GM12874 (cell line): ENCODE data around the gene TMEM126A.

Source experiments
- TF ChIP-seq, protein P1 (sequence below): IDR thresholded peaks from 2 replicates; pipeline ENCODE4 v1.5.1; 2011; ENCODE audit warnings: low read depth, mild to moderate bottlenecking, control low read depth, low read length, moderate library complexity; ENCODE audit not compliant: insufficient read depth

TMEM126A gene

DNA sequence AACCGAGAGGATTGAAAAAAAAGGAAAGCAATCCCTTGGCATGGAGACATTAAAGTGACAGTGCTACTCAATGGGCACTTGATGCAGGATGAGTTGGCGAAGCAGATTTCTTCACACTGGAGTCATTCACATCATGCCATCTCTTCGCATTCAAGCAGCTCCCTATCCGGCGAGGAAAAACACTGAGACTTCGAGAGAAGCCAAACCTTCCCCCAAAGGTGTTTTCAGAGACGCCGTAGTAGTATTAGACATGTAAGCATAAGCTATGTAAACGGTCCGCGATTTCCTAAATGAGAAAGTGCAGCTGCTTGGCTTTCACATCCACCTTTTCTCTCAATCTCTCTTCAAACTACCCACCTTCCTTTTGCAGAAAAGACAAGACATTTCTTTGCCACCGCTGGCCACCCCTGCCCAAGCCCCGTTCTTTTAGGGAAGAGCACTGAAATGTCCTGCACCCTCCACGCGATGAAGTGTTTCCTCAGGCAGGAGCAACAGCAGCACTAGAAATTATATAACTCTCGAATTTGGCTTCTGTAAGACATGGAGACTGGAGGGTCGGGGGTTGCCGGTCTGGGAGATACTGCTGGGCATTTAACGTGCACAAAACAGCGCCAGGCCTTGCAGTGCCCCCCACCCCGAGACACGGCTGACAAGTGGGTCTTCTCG is 20.3 kb upstream of the TMEM126A start, which contains the start of gene DLG2:
DLG2 (minus strand) TSS at position 13 of the 666 bp plus-strand sequence.
- TF ChIP-seq, protein P1, sequence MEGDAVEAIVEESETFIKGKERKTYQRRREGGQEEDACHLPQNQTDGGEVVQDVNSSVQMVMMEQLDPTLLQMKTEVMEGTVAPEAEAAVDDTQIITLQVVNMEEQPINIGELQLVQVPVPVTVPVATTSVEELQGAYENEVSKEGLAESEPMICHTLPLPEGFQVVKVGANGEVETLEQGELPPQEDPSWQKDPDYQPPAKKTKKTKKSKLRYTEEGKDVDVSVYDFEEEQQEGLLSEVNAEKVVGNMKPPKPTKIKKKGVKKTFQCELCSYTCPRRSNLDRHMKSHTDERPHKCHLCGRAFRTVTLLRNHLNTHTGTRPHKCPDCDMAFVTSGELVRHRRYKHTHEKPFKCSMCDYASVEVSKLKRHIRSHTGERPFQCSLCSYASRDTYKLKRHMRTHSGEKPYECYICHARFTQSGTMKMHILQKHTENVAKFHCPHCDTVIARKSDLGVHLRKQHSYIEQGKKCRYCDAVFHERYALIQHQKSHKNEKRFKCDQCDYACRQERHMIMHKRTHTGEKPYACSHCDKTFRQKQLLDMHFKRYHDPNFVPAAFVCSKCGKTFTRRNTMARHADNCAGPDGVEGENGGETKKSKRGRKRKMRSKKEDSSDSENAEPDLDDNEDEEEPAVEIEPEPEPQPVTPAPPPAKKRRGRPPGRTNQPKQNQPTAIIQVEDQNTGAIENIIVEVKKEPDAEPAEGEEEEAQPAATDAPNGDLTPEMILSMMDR = no peak

DNA sequence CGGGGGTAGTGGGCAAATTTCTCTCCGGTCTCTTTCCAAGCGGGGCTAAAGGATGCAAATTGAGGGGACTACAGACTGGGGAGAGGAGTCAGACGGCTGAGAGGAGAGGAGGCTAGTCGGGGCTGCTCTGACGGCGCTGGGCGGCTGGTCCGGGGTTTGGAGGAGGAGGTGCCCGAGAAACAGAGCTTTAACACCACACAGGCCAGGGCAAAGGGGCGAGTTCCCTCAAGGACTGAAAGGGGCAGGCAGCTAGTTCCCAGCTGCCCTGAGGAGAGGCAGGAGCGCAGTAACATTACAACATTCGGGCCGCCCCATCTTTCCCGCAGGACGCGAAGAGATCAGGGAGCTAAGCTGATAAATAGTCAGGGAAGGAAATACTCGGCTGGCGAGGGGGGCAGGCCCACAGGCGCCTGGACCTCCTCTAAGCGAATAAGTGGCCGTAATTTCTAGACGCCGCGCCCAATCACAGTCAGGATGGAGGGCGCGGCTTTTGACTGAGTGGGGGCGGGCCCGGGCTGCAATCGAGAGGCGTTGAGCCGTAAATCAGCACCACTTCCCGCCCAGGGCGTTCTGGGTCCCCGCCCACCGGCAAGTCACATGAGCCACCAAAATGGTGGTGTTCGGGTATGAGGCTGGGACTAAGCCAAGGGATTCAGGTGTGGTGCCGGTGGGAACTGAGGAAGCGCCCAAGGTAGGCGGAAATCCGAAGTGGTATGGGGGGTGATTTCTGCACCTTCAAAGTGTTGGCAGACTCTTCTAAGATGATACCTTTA is 19.6 kb upstream of the TMEM126A start, which contains the start of gene TMEM126B:
TMEM126B (plus strand) TSS at position 596 of the 773 bp plus-strand sequence; CDS start at position 611, 15 bp downstream.
- TF ChIP-seq, protein P1 = no peak

DNA sequence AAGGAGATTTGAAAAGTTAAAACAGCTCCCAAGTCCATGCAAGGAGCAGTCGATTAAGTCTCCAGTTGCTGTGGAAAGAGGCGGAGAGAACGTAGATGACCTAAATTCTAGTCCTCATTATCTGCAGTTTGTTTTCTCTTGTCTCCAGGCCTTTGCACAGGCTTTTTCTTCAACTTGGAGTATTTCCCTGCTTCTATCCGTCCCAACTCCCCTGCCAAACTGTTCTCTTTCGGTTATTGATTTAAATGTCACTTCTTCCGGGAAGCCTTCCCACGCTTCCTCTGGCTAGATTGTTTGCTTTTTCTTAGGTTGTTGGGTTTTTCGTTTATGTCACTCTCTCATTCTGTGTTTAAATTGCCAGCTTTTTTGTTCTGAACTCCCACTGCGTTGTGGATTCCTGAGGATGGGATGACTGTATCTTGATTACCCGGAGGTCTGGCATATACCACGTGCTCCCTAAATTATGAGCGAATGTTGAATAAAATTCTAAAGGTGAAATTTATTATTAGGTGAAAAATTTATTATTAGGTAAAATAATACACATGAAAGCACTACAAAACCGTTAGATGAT is 18.9 kb upstream of the TMEM126A start:
- TF ChIP-seq, protein P1 = no peak

DNA sequence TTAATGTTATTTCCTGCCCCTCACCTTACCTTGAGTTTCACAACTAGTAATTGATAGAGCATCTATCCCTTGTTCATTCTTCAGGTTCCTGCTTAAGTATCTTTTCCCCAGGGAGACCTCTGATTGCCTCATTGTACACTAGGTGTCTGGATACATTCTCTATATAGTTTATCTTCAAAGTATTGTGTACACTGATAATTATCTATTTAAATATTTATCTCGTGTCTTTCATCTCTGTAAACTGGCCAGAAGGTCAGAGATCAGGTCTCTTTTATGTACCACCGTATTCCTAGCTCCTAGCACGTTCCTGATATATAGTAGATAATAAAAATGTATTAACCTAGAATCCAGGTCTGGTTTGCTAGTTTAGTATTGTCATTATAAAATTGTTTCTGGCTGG is 13.0 kb upstream of the TMEM126A start:
- TF ChIP-seq, protein P1 = no peak

DNA sequence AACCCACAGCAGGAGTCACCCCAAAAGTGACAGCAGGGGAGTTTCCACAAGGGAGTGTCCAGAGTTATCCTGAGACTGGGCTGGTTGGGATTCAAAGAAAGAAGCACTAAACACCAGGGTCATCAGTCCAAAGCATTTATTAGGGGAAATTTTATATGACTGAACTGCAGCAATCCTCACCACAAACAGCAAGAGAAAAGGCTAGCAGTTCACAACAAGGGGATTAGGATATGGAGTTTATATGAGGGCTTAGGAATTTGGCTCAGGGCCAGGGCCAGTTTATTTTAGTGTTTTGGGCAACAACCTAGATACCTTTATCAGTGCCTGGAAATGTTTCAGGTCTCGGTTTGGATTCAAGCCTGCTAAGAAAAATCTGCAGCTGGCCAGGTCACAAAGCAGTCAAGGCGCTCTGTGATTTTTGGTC is 4.6 kb upstream of the TMEM126A start:
- TF ChIP-seq, protein P1 = no peak

DNA sequence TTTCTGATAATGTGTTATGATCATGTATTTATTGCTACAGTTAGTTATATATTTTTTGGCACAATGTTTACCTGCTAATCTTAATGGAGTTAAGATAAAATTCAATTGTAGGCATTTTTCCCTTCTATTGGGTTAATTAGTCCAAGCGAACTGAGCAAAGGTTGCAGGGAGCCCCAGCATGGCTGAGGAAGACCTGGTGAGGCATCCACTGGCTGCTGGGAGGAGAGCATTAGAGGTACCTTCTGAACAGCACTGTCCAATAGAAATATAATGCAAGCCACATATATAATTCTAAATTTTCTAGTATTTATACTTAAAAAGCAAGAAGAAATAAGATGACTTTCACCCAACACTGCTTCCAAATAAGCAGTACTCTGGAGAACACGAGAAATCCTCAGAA is 689 bp upstream of the TMEM126A start:
- TF ChIP-seq, protein P1 = no peak

DNA sequence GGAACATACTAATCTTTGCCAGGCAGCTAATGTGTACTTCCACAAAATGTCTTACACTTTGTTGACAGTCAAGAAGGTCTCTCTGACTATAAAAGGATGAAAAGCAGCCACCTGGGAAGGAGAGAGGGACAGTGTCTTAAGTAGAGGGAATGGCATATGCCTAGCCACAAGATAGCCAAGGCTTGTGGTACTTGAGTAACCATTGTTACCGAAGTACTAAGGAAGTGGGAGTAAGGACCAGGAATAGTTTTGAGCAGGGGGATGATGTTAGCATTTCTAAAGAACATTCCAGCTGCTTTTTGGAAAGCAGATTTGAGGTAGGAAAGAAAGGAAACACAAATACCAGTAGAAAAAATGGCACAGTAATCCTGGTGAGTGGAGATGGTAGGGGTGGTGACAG is 3.4 kb downstream of the TMEM126A start:
- TF ChIP-seq, protein P1 = no peak
